ENCODE measurements around the gene KLK3.

Gene KLK3

DNA sequence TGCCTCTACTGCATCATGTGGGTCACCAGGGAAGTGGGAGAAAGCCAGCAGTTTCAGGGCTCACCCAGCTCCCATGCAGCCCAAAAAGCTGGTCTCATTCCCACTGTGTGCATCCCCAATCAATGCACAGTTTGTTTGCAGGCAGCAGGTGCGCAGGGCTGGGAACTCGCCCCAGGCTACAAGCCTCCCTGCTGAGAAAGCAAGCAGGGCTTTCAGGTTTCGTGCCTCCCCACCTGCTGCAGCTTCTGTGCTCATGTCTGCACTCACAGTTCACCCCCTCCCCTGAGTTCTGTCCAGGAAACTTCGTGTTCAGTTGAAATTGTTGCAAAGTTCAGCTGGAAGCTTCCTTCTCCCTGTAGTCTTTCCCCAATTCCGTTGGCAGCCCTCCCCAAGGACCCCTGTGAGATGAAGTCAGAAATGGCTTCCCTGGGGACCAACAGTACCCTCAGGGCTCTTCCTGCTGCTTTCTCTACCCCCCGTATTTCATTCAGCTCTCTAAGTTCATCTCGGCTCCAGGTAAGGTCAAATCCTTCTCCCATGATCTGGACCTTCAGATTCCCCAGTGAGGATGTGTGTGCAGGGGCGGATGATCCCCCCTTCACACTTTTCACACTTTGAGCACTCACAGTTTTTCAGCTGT, 10.3 kb upstream of the KLK3 start:
- H3K9me3 ChIP-seq (ENCODE audit: control insufficient read depth, insufficient read depth, low read length), result no peaks in the 10 kb centered on the region
- H3K36me3 ChIP-seq (ENCODE audit: control insufficient read depth, insufficient read depth, low read length), result no peaks in the 10 kb centered on the region
- H3K9ac ChIP-seq (ENCODE audit: low read depth, low read length), result no peak overlapping the region
- peak overlapping the region; percentile 16 for H3K4me3 ChIP-seq (ENCODE audit: low read depth, low read length)
- peaks cover 5% of the 10 kb centered on the region for H3K4me1 ChIP-seq (ENCODE audit: control insufficient read depth, insufficient read depth, low read length)
- peaks cover 69% of the 10 kb centered on the region for H3K27me3 ChIP-seq (ENCODE audit: control insufficient read depth, insufficient read depth, low read length)

DNA sequence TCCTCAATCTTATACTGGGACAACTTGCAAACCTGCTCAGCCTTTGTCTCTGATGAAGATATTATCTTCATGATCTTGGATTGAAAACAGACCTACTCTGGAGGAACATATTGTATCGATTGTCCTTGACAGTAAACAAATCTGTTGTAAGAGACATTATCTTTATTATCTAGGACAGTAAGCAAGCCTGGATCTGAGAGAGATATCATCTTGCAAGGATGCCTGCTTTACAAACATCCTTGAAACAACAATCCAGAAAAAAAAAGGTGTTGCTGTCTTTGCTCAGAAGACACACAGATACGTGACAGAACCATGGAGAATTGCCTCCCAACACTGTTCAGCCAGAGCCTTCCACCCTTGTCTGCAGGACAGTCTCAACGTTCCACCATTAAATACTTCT, 4.0 kb upstream of the KLK3 start:
- H3K4me1 ChIP-seq (ENCODE audit: control insufficient read depth, insufficient read depth, low read length), result no peaks in the 10 kb centered on the region
- no peaks in the 10 kb centered on the region for H3K36me3 ChIP-seq (ENCODE audit: control insufficient read depth, insufficient read depth, low read length)
- H3K27me3 ChIP-seq (ENCODE audit: control insufficient read depth, insufficient read depth, low read length), result peaks cover 52% of the 10 kb centered on the region
- no peak overlapping the region for H3K9ac ChIP-seq (ENCODE audit: low read depth, low read length)
- no peak overlapping the region for H3K4me3 ChIP-seq (ENCODE audit: low read depth, low read length)
- H3K9me3 ChIP-seq (ENCODE audit: control insufficient read depth, insufficient read depth, low read length), result no peaks in the 10 kb centered on the region

DNA sequence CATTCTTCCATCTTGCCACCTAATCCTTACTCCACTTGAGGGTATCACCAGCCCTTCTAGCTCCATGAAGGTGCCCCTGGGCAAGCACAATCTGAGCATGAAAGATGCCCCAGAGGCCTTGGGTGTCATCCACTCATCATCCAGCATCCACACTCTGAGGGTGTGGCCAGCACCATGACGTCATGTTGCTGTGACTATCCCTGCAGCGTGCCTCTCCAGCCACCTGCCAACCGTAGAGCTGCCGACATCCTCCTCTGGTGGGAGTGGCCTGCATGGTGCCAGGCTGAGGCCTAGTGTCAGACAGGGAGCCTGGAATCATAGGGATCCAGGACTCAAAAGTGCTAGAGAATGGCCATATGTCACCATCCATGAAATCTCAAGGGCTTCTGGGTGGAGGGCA, 3.1 kb upstream of the KLK3 start:
- Histone ChIP-seq H3K27me3 (ENCODE audit: control insufficient read depth, insufficient read depth, low read length) (peaks cover 52% of the 10 kb centered on the region), H3K4me3 (ENCODE audit: low read depth, low read length) (no peak overlapping the region), H3K4me1 (ENCODE audit: control insufficient read depth, insufficient read depth, low read length) (no peaks in the 10 kb centered on the region)

DNA sequence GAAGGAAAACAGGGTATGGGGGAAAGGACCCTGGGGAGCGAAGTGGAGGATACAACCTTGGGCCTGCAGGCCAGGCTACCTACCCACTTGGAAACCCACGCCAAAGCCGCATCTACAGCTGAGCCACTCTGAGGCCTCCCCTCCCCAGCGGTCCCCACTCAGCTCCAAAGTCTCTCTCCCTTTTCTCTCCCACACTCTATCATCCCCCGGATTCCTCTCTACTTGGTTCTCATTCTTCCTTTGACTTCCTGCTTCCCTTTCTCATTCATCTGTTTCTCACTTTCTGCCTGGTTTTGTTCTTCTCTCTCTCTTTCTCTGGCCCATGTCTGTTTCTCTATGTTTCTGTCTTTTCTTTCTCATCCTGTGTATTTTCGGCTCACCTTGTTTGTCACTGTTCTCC, 2.7 kb downstream of the KLK3 start:
- H3K9ac ChIP-seq (ENCODE audit: low read depth, low read length), result no peak overlapping the region
- H3K4me3 ChIP-seq (ENCODE audit: low read depth, low read length), result no peak overlapping the region
- H3K36me3 ChIP-seq (ENCODE audit: control insufficient read depth, insufficient read depth, low read length), result no peaks in the 10 kb centered on the region
- peaks cover 35% of the 10 kb centered on the region for H3K27me3 ChIP-seq (ENCODE audit: control insufficient read depth, insufficient read depth, low read length)
- H3K9me3 ChIP-seq (ENCODE audit: control insufficient read depth, insufficient read depth, low read length), result no peaks in the 10 kb centered on the region
- H3K4me1 ChIP-seq (ENCODE audit: control insufficient read depth, insufficient read depth, low read length), result peaks cover 6% of the 10 kb centered on the region

More for the DNA sequence above, 3.1 kb upstream of the KLK3 start:
- H3K9ac ChIP-seq (ENCODE audit: low read depth, low read length), result no peak overlapping the region
- H3K9me3 ChIP-seq (ENCODE audit: control insufficient read depth, insufficient read depth, low read length), result no peaks in the 10 kb centered on the region
- H3K36me3 ChIP-seq (ENCODE audit: control insufficient read depth, insufficient read depth, low read length), result no peaks in the 10 kb centered on the region

DNA sequence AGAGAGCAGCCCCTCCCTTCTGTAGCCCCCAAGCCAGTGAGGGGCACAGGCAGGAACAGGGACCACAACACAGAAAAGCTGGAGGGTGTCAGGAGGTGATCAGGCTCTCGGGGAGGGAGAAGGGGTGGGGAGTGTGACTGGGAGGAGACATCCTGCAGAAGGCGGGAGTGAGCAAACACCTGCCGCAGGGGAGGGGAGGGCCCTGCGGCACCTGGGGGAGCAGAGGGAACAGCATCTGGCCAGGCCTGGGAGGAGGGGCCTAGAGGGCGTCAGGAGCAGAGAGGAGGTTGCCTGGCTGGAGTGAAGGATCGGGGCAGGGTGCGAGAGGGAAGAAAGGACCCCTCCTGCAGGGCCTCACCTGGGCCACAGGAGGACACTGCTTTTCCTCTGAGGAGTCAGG, 4.2 kb downstream of the KLK3 start:
- no peak overlapping the region for H3K9ac ChIP-seq (ENCODE audit: low read depth, low read length)
- H3K9me3 ChIP-seq (ENCODE audit: control insufficient read depth, insufficient read depth, low read length), result no peaks in the 10 kb centered on the region
- peaks cover 32% of the 10 kb centered on the region for H3K27me3 ChIP-seq (ENCODE audit: control insufficient read depth, insufficient read depth, low read length)
- peak overlapping the region; percentile 18 for H3K4me3 ChIP-seq (ENCODE audit: low read depth, low read length)
- peaks cover 6% of the 10 kb centered on the region for H3K4me1 ChIP-seq (ENCODE audit: control insufficient read depth, insufficient read depth, low read length)
- H3K36me3 ChIP-seq (ENCODE audit: control insufficient read depth, insufficient read depth, low read length), result no peaks in the 10 kb centered on the region

DNA sequence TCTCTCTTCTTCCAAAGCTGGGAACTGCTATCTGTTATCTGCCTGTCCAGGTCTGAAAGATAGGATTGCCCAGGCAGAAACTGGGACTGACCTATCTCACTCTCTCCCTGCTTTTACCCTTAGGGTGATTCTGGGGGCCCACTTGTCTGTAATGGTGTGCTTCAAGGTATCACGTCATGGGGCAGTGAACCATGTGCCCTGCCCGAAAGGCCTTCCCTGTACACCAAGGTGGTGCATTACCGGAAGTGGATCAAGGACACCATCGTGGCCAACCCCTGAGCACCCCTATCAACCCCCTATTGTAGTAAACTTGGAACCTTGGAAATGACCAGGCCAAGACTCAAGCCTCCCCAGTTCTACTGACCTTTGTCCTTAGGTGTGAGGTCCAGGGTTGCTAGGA, 5.1 kb downstream of the KLK3 start:
- Histone ChIP-seq H3K4me3 (ENCODE audit: low read depth, low read length) (no peak overlapping the region), H3K27me3 (ENCODE audit: control insufficient read depth, insufficient read depth, low read length) (peaks cover 31% of the 10 kb centered on the region), H3K4me1 (ENCODE audit: control insufficient read depth, insufficient read depth, low read length) (peaks cover 6% of the 10 kb centered on the region), H3K36me3 (ENCODE audit: control insufficient read depth, insufficient read depth, low read length) (no peaks in the 10 kb centered on the region), H3K9me3 (ENCODE audit: control insufficient read depth, insufficient read depth, low read length) (no peaks in the 10 kb centered on the region), H3K9ac (ENCODE audit: low read depth, low read length) (no peak overlapping the region)

DNA sequence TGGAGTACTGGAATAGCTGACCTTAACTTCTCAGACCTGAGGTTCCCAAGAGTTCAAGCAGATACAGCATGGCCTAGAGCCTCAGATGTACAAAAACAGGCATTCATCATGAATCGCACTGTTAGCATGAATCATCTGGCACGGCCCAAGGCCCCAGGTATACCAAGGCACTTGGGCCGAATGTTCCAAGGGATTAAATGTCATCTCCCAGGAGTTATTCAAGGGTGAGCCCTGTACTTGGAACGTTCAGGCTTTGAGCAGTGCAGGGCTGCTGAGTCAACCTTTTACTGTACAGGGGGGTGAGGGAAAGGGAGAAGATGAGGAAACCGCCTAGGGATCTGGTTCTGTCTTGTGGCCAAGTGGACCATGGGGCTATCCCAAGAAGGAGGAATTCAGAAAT, 6.3 kb downstream of the KLK3 start:
- Histone ChIP-seq H3K36me3 (ENCODE audit: control insufficient read depth, insufficient read depth, low read length) (no peaks in the 10 kb centered on the region), H3K9me3 (ENCODE audit: control insufficient read depth, insufficient read depth, low read length) (no peaks in the 10 kb centered on the region), H3K4me1 (ENCODE audit: control insufficient read depth, insufficient read depth, low read length) (peaks cover 6% of the 10 kb centered on the region), H3K9ac (ENCODE audit: low read depth, low read length) (no peak overlapping the region), H3K4me3 (ENCODE audit: low read depth, low read length) (no peak overlapping the region), H3K27me3 (ENCODE audit: control insufficient read depth, insufficient read depth, low read length) (peaks cover 23% of the 10 kb centered on the region)

DNA sequence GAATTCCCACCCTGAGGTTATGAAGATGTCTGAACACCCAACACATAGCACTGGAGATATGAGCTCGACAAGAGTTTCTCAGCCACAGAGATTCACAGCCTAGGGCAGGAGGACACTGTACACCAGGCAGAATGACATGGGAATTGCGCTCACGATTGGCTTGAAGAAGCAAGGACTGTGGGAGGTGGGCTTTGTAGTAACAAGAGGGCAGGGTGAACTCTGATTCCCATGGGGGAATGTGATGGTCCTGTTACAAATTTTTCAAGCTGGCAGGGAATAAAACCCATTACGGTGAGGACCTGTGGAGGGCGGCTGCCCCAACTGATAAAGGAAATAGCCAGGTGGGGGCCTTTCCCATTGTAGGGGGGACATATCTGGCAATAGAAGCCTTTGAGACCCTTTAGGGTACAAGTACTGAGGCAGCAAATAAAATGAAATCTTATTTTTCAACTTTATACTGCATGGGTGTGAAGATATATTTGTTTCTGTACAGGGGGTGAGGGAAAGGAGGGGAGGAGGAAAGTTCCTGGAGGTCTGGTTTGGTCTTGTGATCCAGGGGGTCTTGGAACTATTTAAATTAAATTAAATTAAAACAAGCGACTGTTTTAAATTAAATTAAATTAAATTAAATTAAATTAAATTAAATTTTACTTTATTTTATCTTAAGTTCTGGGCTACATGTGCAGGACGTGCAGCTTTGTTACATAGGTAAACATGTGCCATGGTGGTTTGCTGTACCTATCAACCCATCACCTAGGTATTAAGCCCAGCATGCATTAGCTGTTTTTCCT, 7.0 kb downstream of the KLK3 start:
- peaks cover 20% of the 10 kb centered on the region for H3K27me3 ChIP-seq (ENCODE audit: control insufficient read depth, insufficient read depth, low read length)

DNA sequence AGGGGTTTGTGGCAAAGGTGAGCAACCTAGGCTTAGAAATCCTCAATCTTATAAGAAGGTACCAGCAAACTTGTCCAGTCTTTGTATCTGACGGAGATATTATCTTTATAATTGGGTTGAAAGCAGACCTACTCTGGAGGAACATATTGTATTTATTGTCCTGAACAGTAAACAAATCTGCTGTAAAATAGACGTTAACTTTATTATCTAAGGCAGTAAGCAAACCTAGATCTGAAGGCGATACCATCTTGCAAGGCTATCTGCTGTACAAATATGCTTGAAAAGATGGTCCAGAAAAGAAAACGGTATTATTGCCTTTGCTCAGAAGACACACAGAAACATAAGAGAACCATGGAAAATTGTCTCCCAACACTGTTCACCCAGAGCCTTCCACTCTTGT, 14.8 kb downstream of the KLK3 start:
- Histone ChIP-seq H3K9me3 (ENCODE audit: control insufficient read depth, insufficient read depth, low read length) (no peaks in the 10 kb centered on the region), H3K4me3 (ENCODE audit: low read depth, low read length) (no peak overlapping the region), H3K4me1 (ENCODE audit: control insufficient read depth, insufficient read depth, low read length) (no peaks in the 10 kb centered on the region), H3K9ac (ENCODE audit: low read depth, low read length) (no peak overlapping the region), H3K27me3 (ENCODE audit: control insufficient read depth, insufficient read depth, low read length) (peaks cover 27% of the 10 kb centered on the region), H3K36me3 (ENCODE audit: control insufficient read depth, insufficient read depth, low read length) (no peaks in the 10 kb centered on the region)

More for the DNA sequence above, 7.0 kb downstream of the KLK3 start:
- peaks cover 6% of the 10 kb centered on the region for H3K4me1 ChIP-seq (ENCODE audit: control insufficient read depth, insufficient read depth, low read length)
- no peaks in the 10 kb centered on the region for H3K36me3 ChIP-seq (ENCODE audit: control insufficient read depth, insufficient read depth, low read length)
- H3K4me3 ChIP-seq (ENCODE audit: low read depth, low read length), result no peak overlapping the region
- no peaks in the 10 kb centered on the region for H3K9me3 ChIP-seq (ENCODE audit: control insufficient read depth, insufficient read depth, low read length)
- no peak overlapping the region for H3K9ac ChIP-seq (ENCODE audit: low read depth, low read length)

DNA sequence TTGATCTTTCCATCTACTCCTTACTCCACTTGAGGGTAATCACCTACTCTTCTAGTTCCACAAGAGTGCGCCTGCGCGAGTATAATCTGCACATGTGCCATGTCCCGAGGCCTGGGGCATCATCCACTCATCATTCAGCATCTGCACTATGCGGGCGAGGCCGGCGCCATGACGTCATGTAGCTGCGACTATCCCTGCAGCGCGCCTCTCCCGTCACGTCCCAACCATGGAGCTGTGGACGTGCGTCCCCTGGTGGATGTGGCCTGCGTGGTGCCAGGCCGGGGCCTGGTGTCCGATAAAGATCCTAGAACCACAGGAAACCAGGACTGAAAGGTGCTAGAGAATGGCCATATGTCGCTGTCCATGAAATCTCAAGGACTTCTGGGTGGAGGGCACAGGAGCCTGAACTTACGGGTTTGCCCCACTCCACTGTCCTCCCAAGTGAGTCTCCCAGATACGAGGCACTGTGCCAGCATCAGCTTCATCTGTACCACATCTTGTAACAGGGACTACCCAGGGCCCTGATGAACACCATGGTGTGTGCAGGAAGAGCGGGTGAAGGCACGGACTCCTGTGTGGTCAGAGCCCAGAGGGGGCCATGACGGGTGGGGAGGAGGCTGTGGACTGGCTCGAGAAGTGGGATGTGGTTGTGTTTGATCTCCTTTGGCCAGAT, 15.8 kb downstream of the KLK3 start:
- Histone ChIP-seq H3K9ac (ENCODE audit: low read depth, low read length) (no peak overlapping the region), H3K4me3 (ENCODE audit: low read depth, low read length) (no peak overlapping the region), H3K9me3 (ENCODE audit: control insufficient read depth, insufficient read depth, low read length) (no peaks in the 10 kb centered on the region), H3K27me3 (ENCODE audit: control insufficient read depth, insufficient read depth, low read length) (peaks cover 25% of the 10 kb centered on the region), H3K36me3 (ENCODE audit: control insufficient read depth, insufficient read depth, low read length) (no peaks in the 10 kb centered on the region), H3K4me1 (ENCODE audit: control insufficient read depth, insufficient read depth, low read length) (no peaks in the 10 kb centered on the region)

DNA sequence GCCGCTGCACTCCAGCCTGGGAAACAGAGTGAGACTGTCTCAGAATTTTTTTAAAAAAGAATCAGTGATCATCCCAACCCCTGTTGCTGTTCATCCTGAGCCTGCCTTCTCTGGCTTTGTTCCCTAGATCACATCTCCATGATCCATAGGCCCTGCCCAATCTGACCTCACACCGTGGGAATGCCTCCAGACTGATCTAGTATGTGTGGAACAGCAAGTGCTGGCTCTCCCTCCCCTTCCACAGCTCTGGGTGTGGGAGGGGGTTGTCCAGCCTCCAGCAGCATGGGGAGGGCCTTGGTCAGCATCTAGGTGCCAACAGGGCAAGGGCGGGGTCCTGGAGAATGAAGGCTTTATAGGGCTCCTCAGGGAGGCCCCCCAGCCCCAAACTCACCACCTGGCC, 18.3 kb downstream of the KLK3 start, which contains the start of gene KLK2:
Gene KLK2, plus strand, starts transcription at position 384 of the 400 bp plus-strand sequence. CDS start 35 bp downstream, outside the sequence.
- peaks cover 27% of the 10 kb centered on the region for H3K27me3 ChIP-seq (ENCODE audit: control insufficient read depth, insufficient read depth, low read length)
- no peak within 1 kb of the TSS for H3K9ac ChIP-seq (ENCODE audit: low read depth, low read length)
- H3K4me1 ChIP-seq (ENCODE audit: control insufficient read depth, insufficient read depth, low read length), result no peaks in the 10 kb centered on the region

More for the DNA sequence above, 18.3 kb downstream of the KLK3 start, which contains the start of gene KLK2:
- no peaks in the 10 kb centered on the region for H3K9me3 ChIP-seq (ENCODE audit: control insufficient read depth, insufficient read depth, low read length)
- no peak within 1 kb of the TSS for H3K4me3 ChIP-seq (ENCODE audit: low read depth, low read length)
- no peaks in the 10 kb centered on the region for H3K36me3 ChIP-seq (ENCODE audit: control insufficient read depth, insufficient read depth, low read length)
